Cardiac muscle cell (in vitro differentiated cells and primary cell): ENCODE data around the gene BTBD8. TPM values are rescaled to one million over a fixed set of nuclear protein-coding genes. Genes with fewer than 3 reads are reported as not detected.

Source experiments
- DNase-seq, 2 donors: peaks; one replicate each; pipeline versions ENCODE4 v3.0.0 to v3.0.0-alpha.2; 2010 to 2017; ENCODE audit warnings: low read depth in 1 of 2, low spot score in 1 of 2
- H3K27ac ChIP-seq: fragments of 200-600 bp; sonication (generic); 2 replicates; pipeline ENCODE4 v1.5.1; 2016
- H3K27me3 ChIP-seq: fragments of 200-600 bp; sonication (generic); 2 replicates; pipeline ENCODE4 v1.6.0; 2016; ENCODE audit warnings: control low read depth
- H3K36me3 ChIP-seq: fragments of 200-600 bp; sonication (generic); 2 replicates; pipeline ENCODE4 v1.5.1; 2016; ENCODE audit warnings: control low read depth
- H3K4me1 ChIP-seq: fragments of 200-600 bp; sonication (generic); 2 replicates; pipeline ENCODE4 v1.8.1; 2017; ENCODE audit warnings: low read depth, mild to moderate bottlenecking, mixed run types
- H3K4me3 ChIP-seq: fragments of 200-600 bp; sonication (generic); 2 replicates; pipeline ENCODE4 v1.5.1; 2016; ENCODE audit warnings: mild to moderate bottlenecking
- H3K9me3 ChIP-seq: fragments of 200-600 bp; sonication (generic); 2 replicates; pipeline ENCODE4 v1.5.1; 2017; ENCODE audit warnings: low read depth, mild to moderate bottlenecking, control low read depth
- CTCF ChIP-seq: IDR thresholded peaks from 2 replicates; pipeline ENCODE4 v1.5.1; 2012; ENCODE audit warnings: low read depth, mild to moderate bottlenecking, low read length
- polyA plus RNA-seq: library from polyadenylated mRNA; unstranded; fragments of >200 nt; fragmentation: Nextera tagmentation; extraction: Ambion mirVana; gene quantifications from 2 replicates; pipeline ENCODE4 v1.2.1, GENCODE V29; 2016
- total RNA-seq: library from RNA; depleted of rRNA; stranded (reverse); fragments of >200 nt; gene quantifications from 2 replicates; pipeline ENCODE4 v1.2.3, GENCODE V29; 2016

Gene BTBD8
- total and polyA plus RNA-seq, 2 experiments from 2014 or later = 3.1 to 6.6 TPM

DNA sequence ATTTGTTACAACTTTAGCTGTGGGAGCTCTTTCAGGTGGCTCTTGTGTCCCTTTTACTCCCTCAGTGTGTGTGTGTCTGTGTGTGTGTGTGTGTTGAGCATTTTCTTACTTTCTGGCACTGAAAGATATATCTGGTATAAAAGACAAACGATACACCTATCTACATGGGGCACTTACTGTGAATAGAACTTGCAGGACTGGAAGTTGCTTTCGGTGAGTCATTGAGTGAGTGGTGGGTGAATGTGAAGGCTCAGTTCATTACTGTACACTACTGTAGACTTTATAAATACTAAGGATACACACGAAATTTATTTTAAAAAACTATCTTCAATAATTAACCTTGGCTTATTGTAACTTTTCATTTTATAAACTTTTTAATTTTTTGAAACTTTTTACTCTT is 38.7 kb downstream of the BTBD8 start:
- H3K4me1 ChIP-seq = no peaks in the 10 kb centered on the region
- no peak for DNase-seq
- H3K4me3 ChIP-seq = no peak overlapping the region
- TF ChIP-seq CTCF = no peak
- no peaks in the 10 kb centered on the region for H3K9me3 ChIP-seq
- H3K27ac ChIP-seq = no peak overlapping the region
- H3K27me3 ChIP-seq = no peaks in the 10 kb centered on the region
- no peaks in the 10 kb centered on the region for H3K36me3 ChIP-seq

- no peak overlapping the region for H3K4me3 ChIP-seq
- peak in 1 of 2 donors; percentile 20 for DNase-seq
- H3K27ac ChIP-seq = no peak overlapping the region
- H3K9me3 ChIP-seq = no peaks in the 10 kb centered on the region
- no peaks in the 10 kb centered on the region for H3K4me1 ChIP-seq
- no peak for TF ChIP-seq CTCF
- no peaks in the 10 kb centered on the region for H3K36me3 ChIP-seq
- no peaks in the 10 kb centered on the region for H3K27me3 ChIP-seq
Observed at GRCh38 chr1:92123868-92124267, 43.7 kb downstream of the BTBD8 start.

GRCh38 chr1:92125204-92125603 is 45.1 kb downstream of the BTBD8 start:
- Histone ChIP-seq H3K4me1 (no peaks in the 10 kb centered on the region), H3K4me3 (no peak overlapping the region), H3K9me3 (no peaks in the 10 kb centered on the region), H3K27ac (no peak overlapping the region), H3K27me3 (no peaks in the 10 kb centered on the region), H3K36me3 (no peaks in the 10 kb centered on the region)
- no peak for DNase-seq
- no peak for TF ChIP-seq CTCF

- Histone ChIP-seq H3K27me3 (no peaks in the 10 kb centered on the region), H3K4me3 (no peak overlapping the region), H3K27ac (no peak overlapping the region), H3K9me3 (no peaks in the 10 kb centered on the region), H3K36me3 (no peaks in the 10 kb centered on the region), H3K4me1 (no peaks in the 10 kb centered on the region)
- no peak for TF ChIP-seq CTCF
- DNase-seq = peak in 1 of 2 donors; percentile 7
Observed at GRCh38 chr1:92126088-92126487, 45.9 kb downstream of the BTBD8 start.

GRCh38 chr1:92134331-92134730 is 54.2 kb downstream of the BTBD8 start:
- DNase-seq = no peak
- no peaks in the 10 kb centered on the region for H3K4me1 ChIP-seq
- TF ChIP-seq CTCF = no peak
- no peaks in the 10 kb centered on the region for H3K27me3 ChIP-seq
- H3K36me3 ChIP-seq = no peaks in the 10 kb centered on the region
- H3K9me3 ChIP-seq = no peaks in the 10 kb centered on the region
- no peak overlapping the region for H3K4me3 ChIP-seq
- no peak overlapping the region for H3K27ac ChIP-seq

- Histone ChIP-seq H3K9me3 (no peaks in the 10 kb centered on the region), H3K4me3 (no peak overlapping the region), H3K36me3 (no peaks in the 10 kb centered on the region), H3K27ac (no peak overlapping the region), H3K27me3 (no peaks in the 10 kb centered on the region), H3K4me1 (no peaks in the 10 kb centered on the region)
- TF ChIP-seq CTCF = no peak
- peak in 1 of 2 donors; percentile 36 for DNase-seq
Observed at GRCh38 chr1:92136341-92136740, 56.2 kb downstream of the BTBD8 start.
